Measurements from ENCODE around the gene NKAIN4.

Gene NKAIN4

DNA sequence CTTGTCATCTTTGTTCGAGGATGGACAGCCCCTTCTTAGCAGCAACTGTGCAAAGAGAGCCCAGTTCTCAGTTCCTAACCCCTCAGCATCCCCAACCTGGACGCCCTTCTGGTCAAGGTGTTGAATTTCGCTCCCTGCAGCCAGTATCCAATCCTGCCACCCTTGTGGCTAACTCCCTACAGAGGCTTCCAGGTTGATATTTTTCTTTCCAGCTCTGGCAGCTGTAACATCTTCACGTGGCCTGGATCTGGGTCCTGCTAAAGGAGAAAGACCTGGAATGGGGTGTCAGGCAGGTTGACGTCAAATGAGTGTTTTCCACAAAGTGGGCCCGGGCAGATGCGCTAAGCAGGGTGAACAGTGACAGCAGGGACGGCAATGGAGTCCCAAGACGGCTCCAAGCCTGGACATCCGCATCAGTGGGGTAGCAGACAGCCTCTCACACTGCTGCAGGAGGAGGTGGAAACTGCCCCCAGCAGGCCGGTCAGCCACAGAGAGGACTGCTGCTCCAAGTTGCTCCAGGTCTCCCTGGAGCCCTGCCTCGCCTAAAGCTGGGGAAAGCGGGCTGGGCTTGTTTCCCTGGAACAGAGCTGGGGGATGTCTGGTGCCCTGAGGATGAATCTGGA lies 37.3 kb downstream of the NKAIN4 start:
- DNase-seq (ENCODE audit: low read depth, low spot score): no peak
- CTCF ChIA-PET: interaction anchor here (0.9 to 2.6 kb wide), 5 partner anchors 9 to 74 kb away, joined by 3 to 17 read pairs (median 4); no protein-coding TSS in a partner anchor
- H3K4me3 ChIP-seq (ENCODE audit: low read depth, low read length): peak overlapping the region; percentile 72

GRCh38 chr20:63216041-63216848 lies 38.0 kb downstream of the NKAIN4 start, which contains the start of gene YTHDF1:
TSS of gene YTHDF1 (minus strand) at chr20:63216131. CDS start at chr20:63215892, 239 bp downstream.
- ChIA-PET CTCF (interaction anchor here (0.9 to 5.4 kb wide), 6 partner anchors 8 to 156 kb away, joined by 3 to 73 read pairs (median 4); no protein-coding TSS in a partner anchor), POLR2A (interaction anchor here (0.9 kb wide), 1 partner anchor 17 kb away, joined by 4 read pairs; no protein-coding TSS in a partner anchor)
- peak; percentile 29 for DNase-seq (ENCODE audit: low read depth, low spot score)
- peak within 1 kb of the TSS; percentile 72 for H3K4me3 ChIP-seq (ENCODE audit: low read depth, low read length)
- TF ChIP-seq CTCF (IDR thresholded peaks at IDR 0.05; ENCODE audit: insufficient read depth, low read length, missing control alignments): no peak

More for the DNA sequence above, 37.3 kb downstream of the NKAIN4 start:
- POLR2A ChIA-PET: interaction anchor here (0.9 kb wide), 1 partner anchor 16 kb away, joined by 4 read pairs; no protein-coding TSS in a partner anchor
- TF ChIP-seq CTCF (IDR thresholded peaks at IDR 0.05; ENCODE audit: insufficient read depth, low read length, missing control alignments): no peak

GRCh38 chr20:63215101-63216040 lies 38.9 kb downstream of the NKAIN4 start:
- POLR2A ChIA-PET: interaction anchor here (0.5 to 0.8 kb wide), 4 partner anchors 11 to 161 kb away, joined by 3 to 4 read pairs (median 3); no protein-coding TSS in a partner anchor
- peak; percentile 74 for TF ChIP-seq CTCF (IDR thresholded peaks at IDR 0.05; ENCODE audit: insufficient read depth, low read length, missing control alignments)
- H3K4me3 ChIP-seq (ENCODE audit: low read depth, low read length): peak overlapping the region; percentile 72
- no peak for DNase-seq (ENCODE audit: low read depth, low spot score)
- CTCF ChIA-PET: interaction anchor here (0.8 to 5.4 kb wide), 18 partner anchors 9 to 166 kb away, joined by 3 to 73 read pairs (median 5); no protein-coding TSS in a partner anchor

GRCh38 chr20:63214514-63214913 lies 39.7 kb downstream of the NKAIN4 start:
- ChIA-PET POLR2A (interaction anchor here (0.7 to 0.8 kb wide), 2 partner anchors 10 to 22 kb away, joined by 3 to 4 read pairs; no protein-coding TSS in a partner anchor), CTCF (interaction anchor here (0.6 to 5.4 kb wide), 18 partner anchors 9 to 167 kb away, joined by 3 to 73 read pairs (median 4); no protein-coding TSS in a partner anchor)
- no peak overlapping the region; the same call in 1 of the 2 replicates for H3K4me3 ChIP-seq (ENCODE audit: low read depth, low read length)
- TF ChIP-seq CTCF (IDR thresholded peaks at IDR 0.05; ENCODE audit: insufficient read depth, low read length, missing control alignments): no peak
- no peak for DNase-seq (ENCODE audit: low read depth, low spot score)

GRCh38 chr20:63212792-63213191 lies 41.5 kb downstream of the NKAIN4 start:
- no peak overlapping the region for H3K4me3 ChIP-seq (ENCODE audit: low read depth, low read length)
- ChIA-PET POLR2A (no interaction called here), CTCF (interaction anchor here (0.8 to 5.4 kb wide), 4 partner anchors 12 to 156 kb away, joined by 3 to 73 read pairs (median 4); no protein-coding TSS in a partner anchor)
- DNase-seq (ENCODE audit: low read depth, low spot score): no peak
- no peak for TF ChIP-seq CTCF (IDR thresholded peaks at IDR 0.05; ENCODE audit: insufficient read depth, low read length, missing control alignments)

All from AG04449 (cell line).